ENCODE data around the gene RRAGD. TPM values are rescaled to one million over a fixed set of nuclear protein-coding genes. Genes with fewer than 3 reads are reported as not detected.

Gene RRAGD
- total and polyA plus RNA-seq, 3 experiments from 2014 or later = 1.4 to 8.7 (median 7.3) TPM

DNA sequence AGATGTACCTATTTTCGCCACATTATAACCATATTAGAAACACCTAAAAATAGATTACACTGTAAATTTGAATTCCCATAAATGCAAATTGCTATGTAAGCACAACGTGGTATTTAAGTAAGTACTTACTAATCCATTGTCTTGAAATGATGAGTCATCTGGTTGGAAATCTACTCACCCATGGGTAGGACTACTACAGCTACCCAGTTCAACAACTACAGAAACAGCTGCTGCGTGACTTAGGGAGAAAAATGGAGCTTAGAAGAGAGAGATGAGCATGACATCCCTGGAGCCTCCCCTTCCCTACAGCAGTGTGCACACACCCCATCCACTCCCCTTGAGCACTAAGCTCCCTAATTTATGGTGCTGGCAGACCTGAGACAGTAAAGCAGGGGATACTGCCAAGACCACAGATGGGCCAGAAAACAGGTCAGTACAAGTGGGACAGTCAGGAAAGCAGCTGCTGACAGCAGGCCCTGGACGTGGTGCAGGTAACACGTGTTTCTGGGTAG lies 26.9 kb downstream of the RRAGD start:
- Histone ChIP-seq H3K27me3 (ENCODE audit: insufficient read depth, low read length, poor library complexity, severe bottlenecking) (no peaks in the 10 kb centered on the region), H3K4me3 (ENCODE audit: low read length) (no peak overlapping the region), H3K36me3 (ENCODE audit: insufficient read depth, low read length) (no peaks in the 10 kb centered on the region), H3K9me3 (ENCODE audit: low read length) (no peaks in the 10 kb centered on the region), H3K27ac (ENCODE audit: low read depth, low read length) (no peak overlapping the region), H3K4me1 (ENCODE audit: insufficient read depth, low read length) (no peaks in the 10 kb centered on the region)
- POLR2A ChIA-PET = no interaction called here
- Mint-ChIP-seq H3K27ac (no peak overlapping the region), H3K27me3 (peaks cover 3 to 10% of the 10 kb centered on the region in 2 donors), H3K36me3 (no peaks in the 10 kb centered on the region), H3K9me3 (no peaks in the 10 kb centered on the region), H3K4me1 (no peaks in the 10 kb centered on the region), H3K4me3 (no peak overlapping the region)
- CTCF ChIA-PET = interaction anchor here (1.5 kb wide), 1 partner anchor 13 kb away, joined by 4 read pairs; no protein-coding TSS in a partner anchor
- no peak for DNase-seq

DNA sequence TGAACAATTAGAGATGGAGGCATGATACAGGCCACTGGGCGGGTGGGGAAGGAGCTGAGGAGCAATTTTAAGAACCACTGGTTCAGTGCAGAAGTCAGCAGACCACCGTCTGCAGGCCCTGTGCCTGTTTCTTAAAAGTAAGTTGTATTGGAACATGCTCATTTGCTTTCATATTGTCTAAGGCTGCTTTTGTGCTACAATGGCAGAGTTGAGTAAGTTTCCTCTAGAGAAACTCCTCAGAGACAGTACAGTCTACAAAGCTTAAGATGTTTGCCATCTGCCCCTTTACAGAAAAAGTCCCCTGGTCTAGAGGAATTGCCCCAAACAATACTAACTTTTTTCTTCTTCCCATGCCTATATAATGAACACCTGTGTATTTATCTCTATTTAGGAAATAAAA lies 31.0 kb downstream of the RRAGD start:
- POLR2A ChIA-PET = no interaction called here
- no peak overlapping the region for H3K27ac Mint-ChIP-seq
- Histone ChIP-seq H3K27me3 (ENCODE audit: insufficient read depth, low read length, poor library complexity, severe bottlenecking) (no peaks in the 10 kb centered on the region), H3K27ac (ENCODE audit: low read depth, low read length) (no peak overlapping the region), H3K36me3 (ENCODE audit: insufficient read depth, low read length) (no peaks in the 10 kb centered on the region), H3K9me3 (ENCODE audit: low read length) (no peaks in the 10 kb centered on the region), H3K4me1 (ENCODE audit: insufficient read depth, low read length) (peaks cover 2% of the 10 kb centered on the region), H3K4me3 (ENCODE audit: low read length) (no peak overlapping the region)
- CTCF ChIA-PET = interaction anchor here (1.7 kb wide), 1 partner anchor 9 kb away, joined by 7 read pairs; no protein-coding TSS in a partner anchor
- H3K9me3 Mint-ChIP-seq = no peaks in the 10 kb centered on the region
- peaks cover 3 to 13% of the 10 kb centered on the region in 2 donors for H3K27me3 Mint-ChIP-seq
- no peak overlapping the region for H3K4me3 Mint-ChIP-seq
- DNase-seq = no peak
- peaks cover 3 to 7% (median 4%) of the 10 kb centered on the region in 3 donors for H3K4me1 Mint-ChIP-seq
- no peaks in the 10 kb centered on the region for H3K36me3 Mint-ChIP-seq

DNA sequence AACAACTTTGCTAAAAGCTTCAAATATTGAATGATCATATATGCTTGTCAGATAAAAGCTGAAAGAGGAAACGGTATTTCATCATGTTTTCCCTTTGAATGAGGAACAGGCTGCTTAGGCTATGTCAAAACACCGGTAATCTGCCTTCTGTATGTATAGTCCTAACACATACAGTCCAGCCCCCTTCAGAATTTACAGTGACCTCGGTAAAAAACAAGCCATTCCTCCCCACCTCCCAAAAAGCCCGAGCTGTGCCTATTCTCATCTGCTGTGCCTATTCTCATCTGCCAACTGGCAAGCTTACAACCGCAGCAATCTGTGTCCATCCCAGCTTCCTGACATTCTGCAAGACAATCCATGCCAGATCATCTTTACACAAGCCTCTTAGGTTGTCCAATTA lies 32.8 kb downstream of the RRAGD start:
- Histone ChIP-seq H3K27ac (ENCODE audit: low read depth, low read length) (no peak overlapping the region), H3K36me3 (ENCODE audit: insufficient read depth, low read length) (no peaks in the 10 kb centered on the region), H3K4me3 (ENCODE audit: low read length) (no peak overlapping the region), H3K4me1 (ENCODE audit: insufficient read depth, low read length) (peaks cover 10% of the 10 kb centered on the region), H3K27me3 (ENCODE audit: insufficient read depth, low read length, poor library complexity, severe bottlenecking) (no peaks in the 10 kb centered on the region), H3K9me3 (ENCODE audit: low read length) (no peaks in the 10 kb centered on the region)
- no peak overlapping the region for H3K27ac Mint-ChIP-seq
- H3K4me3 Mint-ChIP-seq = no peak overlapping the region
- peaks cover 14 to 19% (median 16%) of the 10 kb centered on the region in 3 donors for H3K4me1 Mint-ChIP-seq
- DNase-seq = no peak
- no peaks in the 10 kb centered on the region for H3K9me3 Mint-ChIP-seq
- no peaks in the 10 kb centered on the region for H3K36me3 Mint-ChIP-seq
- H3K27me3 Mint-ChIP-seq = peaks cover 3 to 13% of the 10 kb centered on the region in 2 donors
- ChIA-PET CTCF (interaction anchor here (1.3 to 2.1 kb wide), 2 partner anchors 28 to 397 kb away, joined by 3 to 5 read pairs; no protein-coding TSS in a partner anchor), POLR2A (interaction anchor here (1.2 kb wide), 1 partner anchor 9 kb away, joined by 3 read pairs; no protein-coding TSS in a partner anchor)

DNA sequence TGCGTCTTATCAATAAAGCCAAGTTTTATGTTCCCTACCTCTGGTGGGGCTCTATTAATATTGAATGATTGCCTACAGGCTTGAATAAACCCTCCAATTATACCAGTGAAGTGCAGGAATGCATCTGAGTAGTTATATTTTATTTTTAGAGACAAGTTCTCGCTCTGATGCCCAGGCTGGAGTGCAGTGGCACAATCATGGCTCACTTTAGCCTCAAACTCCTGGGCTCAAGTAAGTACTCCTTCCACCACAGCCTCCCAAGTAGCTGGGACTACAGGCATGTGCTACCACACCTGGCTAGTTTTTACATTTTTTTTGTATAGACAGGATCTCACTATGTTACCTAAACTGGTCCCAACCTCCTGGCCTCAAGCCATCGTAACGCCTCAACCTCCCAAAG lies 33.4 kb downstream of the RRAGD start:
- no peak overlapping the region for H3K27ac ChIP-seq (ENCODE audit: low read depth, low read length)
- Mint-ChIP-seq H3K36me3 (no peaks in the 10 kb centered on the region), H3K4me1 (peaks cover 14 to 24% (median 16%) of the 10 kb centered on the region in 3 donors), H3K4me3 (no peak overlapping the region), H3K9me3 (no peaks in the 10 kb centered on the region), H3K27ac (no peak overlapping the region), H3K27me3 (peaks cover 3 to 13% of the 10 kb centered on the region in 2 donors)
- ChIA-PET POLR2A (no interaction called here), CTCF (interaction anchor here (1.3 to 2.1 kb wide), 2 partner anchors 27 to 396 kb away, joined by 3 to 5 read pairs; no protein-coding TSS in a partner anchor)
- no peaks in the 10 kb centered on the region for H3K9me3 ChIP-seq (ENCODE audit: low read length)
- no peaks in the 10 kb centered on the region for H3K36me3 ChIP-seq (ENCODE audit: insufficient read depth, low read length)
- no peak overlapping the region for H3K4me3 ChIP-seq (ENCODE audit: low read length)
- no peaks in the 10 kb centered on the region for H3K27me3 ChIP-seq (ENCODE audit: insufficient read depth, low read length, poor library complexity, severe bottlenecking)
- H3K4me1 ChIP-seq (ENCODE audit: insufficient read depth, low read length) = peaks cover 10% of the 10 kb centered on the region
- DNase-seq = no peak

DNA sequence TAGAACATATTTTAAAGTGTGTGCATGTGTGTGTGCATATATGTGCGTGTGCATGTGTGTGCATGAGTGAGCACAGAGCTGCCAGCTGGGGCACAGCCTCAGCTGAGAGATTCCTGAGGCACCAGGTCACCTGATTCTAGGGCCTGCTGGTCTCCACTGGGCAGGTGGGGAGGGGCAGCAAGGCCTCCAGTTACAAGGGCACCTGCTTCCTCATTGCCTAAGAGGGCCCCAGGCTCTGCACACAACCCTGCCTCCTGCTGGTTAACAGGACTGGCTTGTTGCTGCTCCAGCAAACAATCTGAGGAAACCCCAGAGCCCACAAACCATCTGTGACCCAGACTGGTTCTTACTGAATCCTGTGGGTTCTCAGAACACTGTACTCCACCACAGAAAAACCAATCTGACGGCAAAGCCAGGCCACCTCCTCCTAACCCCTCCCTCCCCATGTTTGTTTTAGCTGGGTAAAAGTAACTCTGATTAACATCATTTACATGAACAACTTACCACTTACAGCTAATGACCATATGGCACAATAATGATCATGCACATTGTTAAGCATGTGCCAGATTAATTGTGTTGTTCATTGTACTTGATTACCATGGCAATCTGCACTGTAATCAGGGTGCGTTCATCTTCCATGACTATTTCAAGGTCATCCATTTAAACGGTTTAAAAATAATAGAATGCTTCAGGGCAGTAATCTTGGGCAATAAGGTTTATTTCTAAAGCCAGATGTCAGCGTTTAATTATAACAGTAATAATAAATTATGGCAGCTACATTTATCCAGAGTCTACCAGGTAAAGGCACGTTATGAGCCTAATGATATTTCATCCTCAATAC lies 36.4 kb downstream of the RRAGD start:
- ChIA-PET POLR2A (interaction anchor here (0.5 to 1.5 kb wide), 2 partner anchors 23 to 295 kb away, joined by 3 to 4 read pairs; partner anchors contain the start of genes PNRC1 and UBE2J1), CTCF (interaction anchor here (0.7 to 2.2 kb wide), 8 partner anchors 9 to 57 kb away, joined by 3 to 10 read pairs (median 6); partner anchors contain the start of gene RRAGD)
- H3K27me3 Mint-ChIP-seq = peaks cover 0 to 9% of the 10 kb centered on the region in 2 donors
- peaks cover 19% of the 10 kb centered on the region for H3K4me1 ChIP-seq (ENCODE audit: insufficient read depth, low read length)
- no peaks in the 10 kb centered on the region for H3K27me3 ChIP-seq (ENCODE audit: insufficient read depth, low read length, poor library complexity, severe bottlenecking)
- H3K27ac Mint-ChIP-seq = peak overlapping the region in 7 of 8 donors; percentile 57 to 85 (median 68)
- no peak overlapping the region for H3K4me3 ChIP-seq (ENCODE audit: low read length)
- H3K9me3 Mint-ChIP-seq = no peaks in the 10 kb centered on the region
- H3K36me3 Mint-ChIP-seq = no peaks in the 10 kb centered on the region
- peak; percentile 66 to 89 (median 85) for DNase-seq
- peaks cover 19 to 36% (median 23%) of the 10 kb centered on the region in 3 donors for H3K4me1 Mint-ChIP-seq
- H3K36me3 ChIP-seq (ENCODE audit: insufficient read depth, low read length) = no peaks in the 10 kb centered on the region
- H3K27ac ChIP-seq (ENCODE audit: low read depth, low read length) = no peak overlapping the region
- H3K4me3 Mint-ChIP-seq = no peak overlapping the region
- no peaks in the 10 kb centered on the region for H3K9me3 ChIP-seq (ENCODE audit: low read length)

DNA sequence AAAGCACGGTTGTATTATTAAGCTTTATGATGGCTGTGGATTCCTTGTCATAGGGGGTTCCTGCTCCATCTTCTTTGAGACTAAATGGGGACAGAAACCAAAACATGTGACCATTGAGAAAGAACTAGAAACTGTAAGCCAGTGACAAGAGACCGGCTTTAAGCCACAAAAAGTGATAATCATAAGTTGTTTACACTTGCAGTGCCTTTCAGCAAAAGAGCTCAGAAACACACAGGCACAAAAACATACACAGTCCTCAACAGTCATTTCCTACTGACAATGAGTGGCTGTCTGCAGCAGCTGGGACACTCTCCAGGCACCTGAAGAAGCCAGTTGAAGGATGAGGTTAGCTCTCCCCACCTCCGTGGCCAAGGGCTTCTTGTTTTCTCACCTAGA lies 39.6 kb downstream of the RRAGD start:
- no peaks in the 10 kb centered on the region for H3K36me3 ChIP-seq (ENCODE audit: insufficient read depth, low read length)
- H3K27me3 ChIP-seq (ENCODE audit: insufficient read depth, low read length, poor library complexity, severe bottlenecking) = no peaks in the 10 kb centered on the region
- H3K9me3 Mint-ChIP-seq = no peaks in the 10 kb centered on the region
- peaks cover 19 to 36% (median 23%) of the 10 kb centered on the region in 3 donors for H3K4me1 Mint-ChIP-seq
- ChIA-PET CTCF (interaction anchor here (0.7 to 3.6 kb wide), 39 partner anchors 8 to 396 kb away, joined by 3 to 41 read pairs (median 4); partner anchors contain the start of genes ANKRD6, LYRM2, PNRC1 and RRAGD), POLR2A (interaction anchor here (1.5 to 1.7 kb wide), 2 partner anchors 39 to 292 kb away, joined by 4 read pairs; partner anchors contain the start of genes PNRC1 and RRAGD)
- no peak for DNase-seq
- no peak overlapping the region for H3K27ac ChIP-seq (ENCODE audit: low read depth, low read length)
- peak overlapping the region in 1 of 7 donors; percentile 32 for H3K4me3 Mint-ChIP-seq
- H3K27me3 Mint-ChIP-seq = peaks cover 0 to 2% of the 10 kb centered on the region in 2 donors
- H3K36me3 Mint-ChIP-seq = no peaks in the 10 kb centered on the region
- H3K4me3 ChIP-seq (ENCODE audit: low read length) = no peak overlapping the region
- H3K4me1 ChIP-seq (ENCODE audit: insufficient read depth, low read length) = peaks cover 19% of the 10 kb centered on the region
- H3K27ac Mint-ChIP-seq = peak overlapping the region in 6 of 8 donors; percentile 6 to 66 (median 58)
- H3K9me3 ChIP-seq (ENCODE audit: low read length) = no peaks in the 10 kb centered on the region

DNA sequence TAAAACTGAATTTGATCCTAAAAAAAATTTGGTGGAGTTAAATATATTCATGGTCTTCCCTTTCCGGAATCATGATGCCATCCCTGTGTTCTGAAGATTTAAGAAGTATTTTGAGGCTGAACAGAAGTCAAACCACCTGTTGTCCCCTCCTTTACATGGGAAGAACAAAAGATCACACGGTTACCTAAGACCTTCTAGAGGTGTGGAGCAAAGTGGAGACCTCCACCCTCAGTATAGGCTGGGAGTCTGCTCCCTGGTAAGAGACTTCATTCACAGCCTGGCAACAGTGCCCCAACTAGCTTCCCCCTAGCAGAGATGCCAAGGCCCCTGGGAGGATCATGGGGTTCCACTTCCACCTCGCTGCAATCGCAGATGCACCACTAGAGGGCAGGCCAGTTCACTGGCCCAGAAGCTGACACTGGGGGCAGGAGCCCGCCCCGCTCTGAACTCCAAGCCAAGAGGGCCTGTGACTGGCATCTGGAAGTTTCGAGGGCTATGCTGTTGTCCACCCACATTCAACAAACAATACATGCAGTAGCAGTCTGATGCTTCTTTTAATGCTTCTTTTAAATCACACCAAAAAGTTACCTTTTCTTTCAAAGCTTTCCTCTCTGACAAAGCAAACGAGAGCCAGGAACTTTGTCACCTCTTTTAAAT lies 40.1 kb downstream of the RRAGD start:
- Histone ChIP-seq H3K27me3 (ENCODE audit: insufficient read depth, low read length, poor library complexity, severe bottlenecking) (no peaks in the 10 kb centered on the region), H3K9me3 (ENCODE audit: low read length) (no peaks in the 10 kb centered on the region), H3K4me3 (ENCODE audit: low read length) (no peak overlapping the region), H3K4me1 (ENCODE audit: insufficient read depth, low read length) (peaks cover 19% of the 10 kb centered on the region), H3K36me3 (ENCODE audit: insufficient read depth, low read length) (no peaks in the 10 kb centered on the region), H3K27ac (ENCODE audit: low read depth, low read length) (no peak overlapping the region)
- Mint-ChIP-seq H3K4me1 (peaks cover 19 to 36% (median 23%) of the 10 kb centered on the region in 3 donors), H3K27me3 (peaks cover 0 to 2% of the 10 kb centered on the region in 2 donors), H3K9me3 (no peaks in the 10 kb centered on the region), H3K36me3 (no peaks in the 10 kb centered on the region), H3K4me3 (peak overlapping the region in 1 of 7 donors; percentile 32), H3K27ac (peak overlapping the region in 6 of 8 donors; percentile 12 to 66 (median 58))
- ChIA-PET CTCF (interaction anchor here (0.6 to 3.6 kb wide), 50 partner anchors 9 to 438 kb away, joined by 3 to 41 read pairs (median 4); partner anchors contain the start of genes ANKRD6, LYRM2, PNRC1 and RRAGD), POLR2A (interaction anchor here (0.8 to 1.7 kb wide), 3 partner anchors 19 to 291 kb away, joined by 4 read pairs; partner anchors contain the start of genes PNRC1, RRAGD and UBE2J1)
- peak; percentile 61 to 85 (median 67) for DNase-seq
